H1 (cell line): ENCODE results near the gene EDEM1. TPM values are rescaled to one million over a fixed set of nuclear protein-coding genes. Genes with fewer than 3 reads are reported as not detected.

Experiments used
- CTCF ChIA-PET: fragments of 300-600 bp; sonication (Branson Sonifier 250); formaldehyde crosslinking; loops from one replicate; lab custom pipeline; 2021; ENCODE audit not compliant: partially characterized antibody; lab: Charles Lee
- POLR2A ChIA-PET: fragments of 300-600 bp; sonication (Branson Sonifier 250); formaldehyde crosslinking; loops from one replicate; lab custom pipeline; 2021; ENCODE audit warnings: inconsistent platforms; ENCODE audit not compliant: partially characterized antibody; lab: Charles Lee
- DNase-seq, 2 experiments: peaks; one replicate each; pipeline versions ENCODE4 v3.0.0 to v3.0.0-alpha.2; 2010 to 2022; ENCODE audit warnings: low spot score in 2 of 2, low read depth in 1 of 2, mixed read lengths in 1 of 2
- FAIRE-seq: peaks from 2 replicates; lab custom pipeline; 2011; peaks lifted over from hg19 to GRCh38; lab: Jason Lieb, UNC
- H2AFZ ChIP-seq: 2 replicates; pipeline ENCODE4 v1.8.1; 2012; ENCODE audit warnings: low read length, inconsistent platforms
- H2AK5ac ChIP-seq: 2 replicates; pipeline ENCODE4 v1.6.1; 2013; ENCODE audit warnings: low read depth, low read length
- H2BK120ac ChIP-seq: replicated peaks from 2 replicates; pipeline ENCODE3; 2013; ENCODE audit warnings: low read depth, low read length, inconsistent platforms
- H2BK12ac ChIP-seq: 2 replicates; pipeline ENCODE4 v1.6.1; 2013; ENCODE audit warnings: low read depth, low read length
- H2BK15ac ChIP-seq: 2 replicates; pipeline ENCODE4 v1.6.1; 2013; ENCODE audit warnings: low read length
- H2BK20ac ChIP-seq: 2 replicates; pipeline ENCODE4 v1.6.1; 2013; ENCODE audit warnings: low read length
- H2BK5ac ChIP-seq: 2 replicates; pipeline ENCODE4 v1.6.1; 2013; ENCODE audit warnings: low read depth, low read length
- H3K14ac ChIP-seq: 2 replicates; pipeline ENCODE4 v1.6.1; 2013; ENCODE audit warnings: inconsistent platforms; ENCODE audit not compliant: insufficient read length
- H3K18ac ChIP-seq: 2 replicates; pipeline ENCODE4 v1.6.1; 2013; ENCODE audit warnings: low read length; ENCODE audit errors: extremely low read depth
- H3K23ac ChIP-seq: 2 replicates; pipeline ENCODE4 v1.6.1; 2013; ENCODE audit warnings: inconsistent platforms; ENCODE audit not compliant: insufficient read length
- H3K23me2 ChIP-seq: 2 replicates; pipeline ENCODE4 v1.6.1; 2013; ENCODE audit warnings: low read depth, low read length
- H3K27ac ChIP-seq: 2 replicates; pipeline ENCODE4 v1.6.1; 2011; ENCODE audit warnings: low read depth, low read length, inconsistent platforms
- H3K27me3 ChIP-seq, 4 experiments: replicated peaks in 1 of 4; 1 replicate in 1 of 4; 2 replicates in 3 of 4; pipeline versions ENCODE4 v1.6.1 to v1.8.1; 2011 to 2013; ENCODE audit warnings: low read length in 3 of 4, mild to moderate bottlenecking in 3 of 4, inconsistent platforms in 2 of 4, mixed read lengths in 2 of 4, moderate library complexity in 1 of 4; ENCODE audit not compliant: control insufficient read depth in 3 of 4, insufficient read depth in 3 of 4; ENCODE audit errors: extremely low read depth in 1 of 4
- H3K36me3 ChIP-seq, 4 experiments: 2 replicates each; pipeline versions ENCODE4 v1.6.1 to v1.8.1; 2011 to 2013; ENCODE audit warnings: mild to moderate bottlenecking in 4 of 4, low read length in 3 of 4, moderate library complexity in 2 of 4, control low read depth in 1 of 4, inconsistent platforms in 1 of 4; ENCODE audit not compliant: insufficient read depth in 4 of 4, control insufficient read depth in 2 of 4
- H3K4ac ChIP-seq: replicated peaks from 2 replicates; pipeline ENCODE3; 2013; ENCODE audit warnings: low read length, low read depth, mixed read lengths, inconsistent platforms; ENCODE audit not compliant: insufficient read length
- H3K4me1 ChIP-seq, 4 experiments: replicated peaks in 1 of 4; 1 replicate in 1 of 4; 2 replicates in 3 of 4; pipeline versions ENCODE4 v1.6.1 to v1.8.1; 2011 to 2013; ENCODE audit warnings: low read length in 3 of 4, inconsistent platforms in 2 of 4, mixed read lengths in 1 of 4; ENCODE audit not compliant: insufficient read depth in 4 of 4, control insufficient read depth in 3 of 4
- H3K4me2 ChIP-seq, 2 experiments: 2 replicates each; pipeline versions ENCODE4 v1.6.1 to v1.8.1; 2011 to 2013; ENCODE audit warnings: low read depth in 2 of 2, low read length in 2 of 2, control low read depth in 1 of 2, inconsistent platforms in 1 of 2, mild to moderate bottlenecking in 1 of 2; ENCODE audit not compliant: insufficient read depth in 1 of 2
- H3K4me3 ChIP-seq, 4 experiments: fragments of 200-600, 300-600 bp in 1 of 4; sonication (generic), shearing (Covaris generic), sonication (Bioruptor Twin) in 1 of 4; 2 replicates each; pipeline versions ENCODE4 v1.5.1 to v1.8.1; 2011 to 2016; ENCODE audit warnings: low read length in 4 of 4, low read depth in 3 of 4, control low read depth in 2 of 4, inconsistent platforms in 2 of 4, mild to moderate bottlenecking in 2 of 4, mixed read lengths in 1 of 4, moderate library complexity in 1 of 4; ENCODE audit not compliant: insufficient read depth in 2 of 4; ENCODE audit errors: extremely low read depth in 1 of 4
- H3K56ac ChIP-seq: replicated peaks from 2 replicates; pipeline ENCODE3; 2013; ENCODE audit warnings: low read depth, mild to moderate bottlenecking, mixed read lengths, low read length, inconsistent platforms; ENCODE audit not compliant: insufficient read length
- H3K79me1 ChIP-seq: 2 replicates; pipeline ENCODE4 v1.6.1; 2013; ENCODE audit warnings: low read depth, low read length, control low read depth
- H3K79me2 ChIP-seq, 2 experiments: 2 replicates each; pipeline versions ENCODE4 v1.6.1 to v1.8.1; 2012 to 2013; ENCODE audit warnings: low read length in 2 of 2, mild to moderate bottlenecking in 2 of 2, inconsistent platforms in 1 of 2; ENCODE audit not compliant: insufficient read depth in 2 of 2, control insufficient read depth in 1 of 2
- H3K9ac ChIP-seq, 4 experiments: replicated peaks in 1 of 4; 1 replicate in 1 of 4; 2 replicates in 3 of 4; pipeline versions ENCODE4 v1.6.1 to v1.8.1; 2011 to 2013; ENCODE audit warnings: low read depth in 3 of 4, low read length in 3 of 4, control low read depth in 2 of 4, mild to moderate bottlenecking in 2 of 4, moderate library complexity in 2 of 4, inconsistent platforms in 1 of 4; ENCODE audit errors: extremely low read depth in 1 of 4
- H3K9me3 ChIP-seq, 2 experiments: 2 replicates each; pipeline versions ENCODE4 v1.6.1 to v1.8.1; 2012 to 2013; ENCODE audit warnings: mild to moderate bottlenecking in 2 of 2, moderate library complexity in 2 of 2, control low read depth in 1 of 2, inconsistent platforms in 1 of 2, low read depth in 1 of 2, low read length in 1 of 2, mixed read lengths in 1 of 2; ENCODE audit not compliant: insufficient read depth in 2 of 2
- H4K20me1 ChIP-seq, 2 experiments: replicated peaks in 1 of 2; 2 replicates each; pipeline versions ENCODE3 to v1.8.1; 2011 to 2013; ENCODE audit warnings: inconsistent platforms in 2 of 2, low read length in 2 of 2, mild to moderate bottlenecking in 1 of 2; ENCODE audit not compliant: insufficient read depth in 2 of 2, control insufficient read depth in 1 of 2
- H4K5ac ChIP-seq: 2 replicates; pipeline ENCODE4 v1.6.1; 2013; ENCODE audit warnings: low read length, low read depth, mixed read lengths, inconsistent platforms; ENCODE audit not compliant: insufficient read length
- H4K8ac ChIP-seq: 2 replicates; pipeline ENCODE4 v1.8.0; 2013; ENCODE audit warnings: mild to moderate bottlenecking, moderate library complexity, low read length, inconsistent platforms; ENCODE audit not compliant: insufficient read depth; ENCODE audit errors: extremely low read depth
- H4K91ac ChIP-seq: replicated peaks from 2 replicates; pipeline ENCODE3; 2013; ENCODE audit warnings: low read length, mixed read lengths, inconsistent platforms; ENCODE audit not compliant: insufficient read length
- BRCA1 ChIP-seq: IDR thresholded peaks from 2 replicates; pipeline ENCODE4 v1.6.1; 2012; ENCODE audit warnings: low read depth, low read length, improper control_type of control experiment
- CHD1 ChIP-seq: IDR thresholded peaks from 2 replicates; pipeline ENCODE4 v1.6.1; 2012; ENCODE audit warnings: low read depth, low read length, improper control_type of control experiment
- CHD2 ChIP-seq: IDR thresholded peaks from 2 replicates; pipeline ENCODE4 v1.6.1; 2012; ENCODE audit warnings: low read length, improper control_type of control experiment
- POU5F1 ChIP-seq: IDR thresholded peaks from 2 replicates; pipeline ENCODE4 v1.6.1; 2011; ENCODE audit warnings: low read depth, mild to moderate bottlenecking, low read length, moderate library complexity
- SIRT6 ChIP-seq: IDR thresholded peaks from one replicate; pipeline ENCODE4 v1.7.1; 2012; ENCODE audit warnings: low read length, inconsistent platforms
- TEAD4 ChIP-seq: IDR thresholded peaks from 2 replicates; pipeline ENCODE4 v1.6.1; 2012; ENCODE audit warnings: low read depth, low read length, inconsistent platforms, mixed read lengths
- WGBS, 2 experiments: shearing (Covaris generic) in 1 of 2; methylation state at CpG; one replicate each; pipeline versions ENCODE4 v1.1.6 to v1.1.7; 2013 to 2015; ENCODE audit warnings: low lambda C conversion rate in 2 of 2, mixed read lengths in 2 of 2, inconsistent platforms in 1 of 2, low coverage in 1 of 2, missing lambda C conversion rate in 1 of 2; ENCODE audit not compliant: insufficient replicate concordance in 2 of 2, insufficient coverage in 1 of 2, insufficient read length in 1 of 2; ENCODE audit errors: extremely low coverage in 1 of 2, missing lambda C conversion rate in 1 of 2; 5-methylcytosine and 5-hydroxymethylcytosine counted together
- polyA plus RNA-seq, 7 experiments: library from polyadenylated mRNA; depleted of rRNA in 3 of 7; stranded (reverse) in 5 of 7; unstranded in 2 of 7; fragments of >200 nt in 5 of 7; fragments of 200-250 nt in 2 of 7; gene quantifications; 1 replicate in 5 of 7; 2 replicates in 1 of 7; 4 replicates in 1 of 7; pipeline versions ENCODE4 v1.2.1 to v1.2.3, GENCODE V29; 2011 to 2013; ENCODE audit warnings: missing spikeins in 2 of 7, mixed read lengths in 2 of 7
- total RNA-seq: library from RNA; stranded (reverse); fragmentation: NEBNext Ultra II Directional; extraction: Animal tissue kit (Norgen Biotek cat#: 25700); gene quantifications from 2 replicates; pipeline ENCODE4 v1.2.1, GENCODE V29; 2021

EDEM1 gene
- total and polyA plus RNA-seq, 2 of the 8 experiments (the other 6 are each of a cell fraction or from before 2014, with no cell fraction given) = 4.8 to 16.4 TPM

GRCh38 chr3:5160940-5161858 is 26.3 kb upstream of the EDEM1 start:
- no peak overlapping the region for H2BK5ac ChIP-seq
- no peak overlapping the region for H4K8ac ChIP-seq
- no peak overlapping the region for H3K23ac ChIP-seq
- TF ChIP-seq BRCA1 = no peak
- no peak for TF ChIP-seq POU5F1
- no peak for TF ChIP-seq SIRT6
- TF ChIP-seq TEAD4 = no peak
- no peak for TF ChIP-seq CHD2
- TF ChIP-seq CHD1 = no peak
- no peak overlapping the region for H4K5ac ChIP-seq
- 83% methylated on average over 4 of the region's 4 CpGs; no CpG with 5 or more reads in 1 of the 2 experiments for WGBS, 2 experiments
- peaks cover 4 to 11% (median 7%) of the 10 kb centered on the region in 4 experiments; a peak in 5 of 7 replicates for H3K4me1 ChIP-seq
- H3K23me2 ChIP-seq = no peaks in the 10 kb centered on the region
- no peak overlapping the region for H3K4me3 ChIP-seq
- no peak overlapping the region for H2BK120ac ChIP-seq
- H3K14ac ChIP-seq = no peak overlapping the region
- no peaks in the 10 kb centered on the region for H3K27me3 ChIP-seq
- peaks cover 6 to 94% of the 10 kb centered on the region in 2 experiments for H3K79me2 ChIP-seq
- H4K91ac ChIP-seq = no peak overlapping the region
- DNase-seq (no peak), FAIRE-seq (no peak)
- H3K18ac ChIP-seq = no peak overlapping the region
- H3K9ac ChIP-seq = no peak overlapping the region
- H3K79me1 ChIP-seq = no peaks in the 10 kb centered on the region
- H2AK5ac ChIP-seq = no peak overlapping the region
- no peak overlapping the region for H2AFZ ChIP-seq
- no peak overlapping the region for H2BK20ac ChIP-seq
- no peak overlapping the region for H2BK15ac ChIP-seq
- no peaks in the 10 kb centered on the region for H3K9me3 ChIP-seq
- H3K4ac ChIP-seq = no peak overlapping the region
- ChIA-PET POLR2A (no interaction called here), CTCF (interaction anchor here (0.6 to 1.5 kb wide), 6 partner anchors 22 to 653 kb away, joined by 3 read pairs; no protein-coding TSS in a partner anchor)
- H4K20me1 ChIP-seq = peaks cover 0 to 7% of the 10 kb centered on the region in 2 experiments
- peak overlapping the region; percentile 2 to 6; a peak in 1 of 4 replicates for H3K4me2 ChIP-seq
- no peaks in the 10 kb centered on the region for H3K36me3 ChIP-seq
- no peak overlapping the region for H3K27ac ChIP-seq
- no peak overlapping the region for H3K56ac ChIP-seq
- H2BK12ac ChIP-seq = no peak overlapping the region
